ENCODE data around the gene INPP5D.
A peak's percentile ranks its signal among the peaks of the same experiment; 100 is the strongest.
"Not testable (repeated sequence)": the region's sequence is repeated elsewhere in the genome, so short reads cannot be mapped to it uniquely, and the experiment has no call there.

The INPP5D gene

DNA sequence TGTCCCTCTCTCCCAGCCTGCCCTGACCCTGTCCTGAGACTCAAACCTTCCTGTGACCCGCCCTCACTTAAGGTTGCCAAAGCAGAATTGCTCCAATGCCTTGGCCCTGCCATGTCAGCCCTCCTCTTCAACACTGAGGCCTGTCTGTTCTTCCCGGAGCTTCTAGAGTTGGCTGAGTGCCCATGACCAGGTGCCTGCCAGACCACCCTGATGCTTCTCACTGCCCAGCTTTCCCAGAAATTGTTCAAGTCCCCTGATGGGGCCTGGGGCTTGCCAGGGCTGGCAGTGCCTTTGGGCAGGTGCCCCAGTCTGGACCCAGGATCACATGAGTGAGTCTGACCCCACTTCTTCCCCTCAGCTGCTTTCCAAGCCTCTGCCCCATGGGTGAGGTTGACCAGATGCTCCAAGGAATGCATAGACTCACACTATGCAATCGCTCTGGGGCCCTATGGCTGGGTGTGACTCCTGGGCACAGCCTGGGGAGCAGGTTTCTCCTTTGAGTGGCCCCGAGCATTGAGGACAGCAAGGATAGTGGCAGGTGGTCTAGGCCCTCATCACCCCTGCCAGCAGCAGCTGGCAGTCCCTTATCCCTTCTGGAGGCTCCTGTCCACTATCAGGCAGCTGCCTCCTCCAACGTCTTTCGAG lies 3.1 kb upstream of the INPP5D start:
- no peak for DNase-seq

DNA sequence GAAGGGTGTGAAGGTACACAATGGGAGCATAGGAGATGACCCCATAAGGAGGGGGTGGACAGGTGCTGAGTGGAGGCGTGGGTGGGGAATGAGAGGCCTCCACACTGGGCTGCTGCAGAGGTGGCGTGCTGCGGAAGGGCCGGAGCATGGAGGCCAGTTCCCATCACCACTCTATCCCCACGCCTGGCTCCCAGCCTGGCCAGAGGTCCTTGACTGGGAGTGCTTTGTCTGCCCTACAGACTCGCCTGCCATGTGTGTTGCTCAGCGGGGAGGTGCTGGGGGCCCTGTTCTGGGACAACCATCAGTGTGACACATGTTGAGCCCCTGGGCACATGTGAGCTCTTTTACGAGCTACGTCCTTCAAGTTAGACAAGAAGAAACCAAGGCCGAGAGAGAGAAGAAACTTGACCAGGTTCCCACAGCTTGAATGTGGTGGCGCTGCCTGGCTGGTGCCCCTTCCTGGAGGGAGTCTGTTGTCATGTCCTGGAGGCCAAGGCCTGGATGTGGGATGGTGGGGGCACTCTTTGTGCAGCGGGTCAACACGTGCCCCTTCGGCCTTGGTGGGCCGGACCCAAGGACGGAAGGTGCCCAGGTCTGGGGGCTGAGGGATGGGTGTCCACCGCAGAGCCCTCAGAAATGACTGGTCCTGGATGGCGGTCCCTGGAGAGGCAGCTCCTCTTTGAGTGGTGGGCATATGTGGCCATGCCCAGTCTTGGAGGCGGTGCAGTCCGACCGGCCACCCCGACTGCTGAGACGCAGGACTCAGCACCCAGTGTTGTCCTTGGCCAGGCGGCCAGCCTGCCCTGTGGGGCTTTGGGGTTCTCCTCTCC lies 1.2 kb upstream of the INPP5D start:
- DNase-seq = no peak

DNA sequence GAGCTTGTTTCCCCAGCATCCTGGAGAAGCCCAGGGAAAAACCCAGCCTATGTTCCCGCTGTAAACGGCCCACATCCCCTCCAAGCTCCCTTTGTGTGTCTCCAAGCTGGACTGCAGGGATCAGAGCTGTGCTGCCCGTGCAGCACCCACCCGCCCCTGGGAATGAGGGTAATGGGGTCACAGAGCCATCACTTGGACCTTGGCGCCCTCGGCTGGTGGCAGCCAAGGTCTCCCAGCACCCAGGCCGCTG lies 670 bp upstream of the INPP5D start:
- DNase-seq = no peak

DNA sequence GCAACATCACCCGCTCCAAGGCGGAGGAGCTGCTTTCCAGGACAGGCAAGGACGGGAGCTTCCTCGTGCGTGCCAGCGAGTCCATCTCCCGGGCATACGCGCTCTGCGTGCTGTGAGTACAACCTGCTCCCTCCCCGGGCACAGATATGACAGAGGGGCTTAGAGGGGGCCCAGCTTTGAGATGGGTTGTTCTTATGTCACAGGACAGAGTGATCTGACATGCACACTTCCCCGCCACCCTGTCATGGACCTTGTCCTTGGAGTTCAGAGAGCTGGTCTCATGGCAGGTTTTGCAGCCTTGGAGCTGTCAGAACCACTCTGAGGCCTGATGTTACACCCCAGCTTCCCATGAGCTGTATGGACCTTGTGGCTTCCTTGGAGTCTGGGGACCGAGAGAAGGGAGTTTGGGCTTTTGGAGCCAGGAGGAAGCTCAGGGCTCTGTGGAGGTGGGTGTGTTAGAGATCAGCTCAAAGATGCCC lies 398 bp downstream of the INPP5D start:
- no peak for DNase-seq

DNA sequence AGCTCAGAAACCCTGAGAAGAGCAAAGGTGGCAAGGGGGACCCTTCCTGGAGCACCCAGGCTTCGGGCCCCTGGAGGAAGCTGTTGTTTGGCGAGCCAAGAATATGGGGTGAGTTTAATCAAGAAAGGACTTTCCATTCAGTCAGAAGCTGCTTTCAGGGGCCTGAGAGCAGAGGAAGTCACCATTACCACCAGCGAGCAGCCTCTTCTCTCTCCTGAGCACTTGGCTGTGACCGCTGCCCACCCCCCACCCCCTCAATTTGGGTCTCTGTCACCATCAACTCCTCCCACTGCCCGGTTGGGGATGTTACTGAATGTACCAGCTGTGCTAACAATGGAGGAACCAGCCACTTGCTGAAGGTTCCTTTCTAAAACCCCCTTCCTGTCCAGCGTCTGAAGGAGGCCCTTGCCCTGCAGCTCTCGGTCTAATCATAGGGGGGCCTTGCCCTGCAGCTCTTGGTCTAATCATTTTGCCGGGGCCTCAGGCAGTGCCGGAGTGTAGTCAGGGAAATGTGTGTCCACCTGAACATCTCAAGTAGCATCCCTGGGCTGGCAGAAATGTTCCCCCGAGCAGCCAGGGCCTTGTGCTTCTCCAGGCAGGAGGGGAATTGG lies 943 bp downstream of the INPP5D start:
- peak; percentile 59 for DNase-seq

DNA sequence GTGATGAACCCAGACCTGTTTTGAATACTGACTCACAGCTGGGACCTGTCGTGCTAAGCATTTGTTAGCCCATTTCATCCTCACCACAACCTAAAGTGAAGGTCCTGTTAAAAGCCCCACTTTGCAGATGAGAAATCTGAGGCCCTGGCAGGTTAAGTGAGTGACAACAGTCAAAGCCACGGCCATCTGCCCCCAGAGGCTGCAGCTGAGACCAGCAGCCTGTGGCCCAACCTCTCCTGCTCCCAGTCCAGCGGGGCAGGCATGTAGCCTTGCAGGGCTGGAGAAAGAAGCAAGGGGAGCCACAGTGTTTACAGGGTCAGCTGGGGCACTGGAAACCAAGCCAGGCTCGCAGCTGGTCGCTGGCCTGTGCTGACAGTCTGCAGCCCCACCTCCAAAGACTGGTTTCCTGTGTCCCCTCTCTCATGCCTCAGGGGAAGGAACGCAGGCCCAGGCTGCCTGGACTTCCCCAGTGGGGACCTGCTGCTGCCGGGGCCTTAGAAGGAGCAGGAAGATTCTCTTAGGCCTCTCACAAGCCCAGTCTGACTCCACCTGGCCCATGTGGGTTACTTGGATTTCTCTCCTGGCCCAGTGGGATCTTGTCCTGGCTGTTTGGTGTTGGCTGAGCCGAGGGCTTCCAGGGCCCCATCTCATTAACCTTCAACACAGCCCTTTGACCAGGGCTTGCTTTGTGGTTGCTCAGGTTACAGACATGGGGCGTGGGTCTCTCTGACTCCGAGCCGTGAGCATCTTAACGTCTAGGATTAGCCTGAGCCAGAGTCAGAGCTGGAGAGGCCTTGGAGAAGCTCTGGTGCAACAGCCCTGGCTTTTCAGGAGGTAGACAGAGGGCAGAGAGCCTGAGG lies 1.7 kb downstream of the INPP5D start:
- peak; percentile 47 for DNase-seq

DNA sequence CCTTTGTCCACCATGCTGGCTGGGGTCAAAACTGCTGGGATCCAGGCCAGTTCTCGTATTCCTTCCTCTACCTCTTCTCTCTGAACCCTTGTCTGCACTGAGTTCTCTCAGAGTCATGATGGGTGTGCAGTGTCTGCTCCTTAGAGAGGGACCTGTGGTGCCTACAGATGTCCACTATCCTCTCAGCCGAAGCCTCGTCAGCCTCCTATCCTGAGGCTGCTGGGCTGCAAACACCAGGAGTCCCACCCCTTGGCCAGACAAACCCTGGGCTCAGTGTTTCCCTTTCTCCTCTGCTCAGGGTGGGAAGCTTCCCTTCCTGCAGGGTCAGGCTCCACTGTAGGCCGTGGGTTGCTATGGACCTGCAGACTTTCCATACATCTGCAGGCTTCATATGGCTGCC lies 2.3 kb downstream of the INPP5D start:
- DNase-seq = no peak

DNA sequence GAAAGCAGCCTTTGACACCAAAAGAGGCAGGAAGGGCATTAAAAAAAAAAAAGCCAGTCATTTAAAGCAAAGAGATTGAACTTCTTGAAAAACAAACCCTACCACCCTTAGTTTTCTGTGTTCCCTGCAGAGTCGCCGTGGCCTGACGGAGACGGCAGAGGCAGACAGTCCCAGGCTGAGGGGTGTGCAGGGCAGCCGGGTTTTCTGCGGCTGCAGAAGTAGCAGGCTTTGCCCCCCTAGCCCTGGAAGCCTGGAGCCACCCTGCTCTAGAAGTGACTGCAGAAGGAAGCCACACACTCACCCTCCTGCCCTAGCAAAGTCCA lies 2.8 kb downstream of the INPP5D start:
- no peak for DNase-seq

DNA sequence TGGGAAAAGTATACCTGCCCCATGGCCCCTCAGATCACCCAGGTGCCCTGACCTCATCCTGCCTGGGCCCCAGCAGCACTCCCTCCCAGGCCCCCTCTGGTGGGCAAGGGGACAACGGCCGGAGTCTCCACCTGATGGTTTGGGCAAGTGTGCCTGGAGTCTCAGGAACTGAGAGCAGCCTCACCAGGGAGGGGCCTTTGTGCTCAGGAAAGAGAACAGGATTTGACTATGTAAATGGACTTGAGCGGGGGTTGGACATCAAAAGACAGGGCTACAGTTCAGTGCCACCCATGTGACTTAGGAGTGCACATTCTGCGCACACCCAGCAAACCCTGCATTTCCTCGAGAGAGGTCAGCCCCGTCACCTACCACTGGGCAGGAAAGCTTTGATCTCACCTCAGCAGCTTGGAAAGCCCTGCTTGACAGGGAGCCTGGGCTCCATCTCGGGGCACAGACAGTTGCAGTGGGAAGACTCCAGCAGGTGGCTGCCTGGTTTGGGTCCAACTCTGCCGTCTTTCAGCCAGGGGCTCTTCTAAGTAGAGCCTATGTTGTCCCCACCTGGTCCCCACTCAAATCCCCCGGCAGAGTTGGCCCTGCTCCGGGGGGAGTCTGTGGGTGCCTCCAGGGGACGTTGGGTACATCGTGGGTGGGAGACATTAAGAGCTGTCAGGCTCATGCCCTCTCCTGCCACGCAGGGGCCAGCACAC lies 3.3 kb downstream of the INPP5D start:
- peak; percentile 33 for DNase-seq

DNA sequence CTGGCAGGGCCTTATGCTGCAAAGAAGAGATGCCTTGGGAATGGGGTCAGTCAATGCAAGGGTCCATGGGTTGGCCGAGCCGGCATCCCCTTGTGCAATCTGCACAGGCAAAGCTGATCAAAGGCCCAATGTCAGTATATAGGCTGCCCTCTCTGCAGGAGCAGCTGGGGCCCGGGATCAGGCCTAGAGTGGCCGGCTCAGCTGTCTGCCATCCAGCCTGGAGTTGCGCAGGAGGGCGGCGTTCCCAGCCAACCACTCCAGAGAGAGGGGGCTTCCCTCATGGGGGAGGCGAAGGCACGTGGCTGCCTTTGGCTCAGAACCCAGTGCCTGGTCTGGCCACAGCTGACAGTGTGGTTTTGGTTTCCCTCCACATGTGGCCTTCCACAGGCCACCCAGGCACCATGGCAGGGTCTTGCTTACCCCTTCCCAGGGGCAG lies 3.9 kb downstream of the INPP5D start:
- DNase-seq = no peak

DNA sequence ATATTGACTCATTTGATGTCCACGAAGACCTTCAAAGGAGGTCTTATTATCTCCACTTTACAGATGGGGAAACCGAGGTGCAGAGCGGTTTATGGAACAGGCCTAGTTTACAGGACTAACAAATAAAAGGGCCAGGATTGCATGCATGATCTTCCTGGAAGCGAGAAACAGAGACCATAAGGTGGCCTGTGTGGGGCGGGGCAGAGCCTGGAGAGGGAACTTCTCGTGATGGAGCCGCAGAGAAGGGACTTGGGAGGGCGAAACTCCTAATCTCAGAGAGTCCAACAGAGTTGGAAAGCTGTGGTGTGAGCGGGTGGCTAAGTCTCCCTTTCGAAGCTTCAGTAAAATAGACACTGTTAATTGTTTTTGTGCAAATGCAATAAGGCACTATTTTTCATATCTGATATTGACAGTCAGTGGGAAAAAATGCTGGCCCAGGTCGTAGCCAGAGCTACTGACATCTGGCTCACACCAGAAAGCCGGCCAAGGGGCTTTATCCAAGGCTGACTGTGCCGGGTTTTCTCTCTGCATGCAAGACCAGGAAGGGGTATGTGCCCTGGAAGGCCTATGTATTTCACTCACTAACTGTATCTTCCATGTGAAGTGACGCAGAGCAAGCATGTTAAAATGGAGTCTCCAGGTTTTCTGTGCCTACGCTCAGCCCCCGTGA lies 4.5 kb downstream of the INPP5D start:
- DNase-seq = no peak

DNA sequence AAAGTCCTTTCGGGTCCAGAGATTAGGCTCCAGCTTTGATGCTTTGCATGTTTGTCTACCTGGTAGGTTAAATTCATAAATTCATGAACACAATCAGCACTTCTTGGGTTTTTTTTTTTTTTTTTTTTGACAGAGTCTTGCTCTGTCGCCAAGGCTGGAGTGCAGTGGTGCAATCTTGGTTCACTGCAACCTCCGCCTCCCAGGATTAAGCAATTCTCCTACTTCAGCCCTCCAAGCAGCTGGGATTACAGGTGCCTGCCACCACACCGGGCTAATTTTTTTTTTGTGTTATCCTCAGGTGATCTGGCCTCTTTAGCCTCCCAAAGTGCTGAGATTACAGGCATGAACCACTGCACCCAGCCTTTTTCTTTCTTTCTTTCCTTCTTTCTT lies 5.1 kb downstream of the INPP5D start:
- not testable (repeated sequence) for DNase-seq

DNA sequence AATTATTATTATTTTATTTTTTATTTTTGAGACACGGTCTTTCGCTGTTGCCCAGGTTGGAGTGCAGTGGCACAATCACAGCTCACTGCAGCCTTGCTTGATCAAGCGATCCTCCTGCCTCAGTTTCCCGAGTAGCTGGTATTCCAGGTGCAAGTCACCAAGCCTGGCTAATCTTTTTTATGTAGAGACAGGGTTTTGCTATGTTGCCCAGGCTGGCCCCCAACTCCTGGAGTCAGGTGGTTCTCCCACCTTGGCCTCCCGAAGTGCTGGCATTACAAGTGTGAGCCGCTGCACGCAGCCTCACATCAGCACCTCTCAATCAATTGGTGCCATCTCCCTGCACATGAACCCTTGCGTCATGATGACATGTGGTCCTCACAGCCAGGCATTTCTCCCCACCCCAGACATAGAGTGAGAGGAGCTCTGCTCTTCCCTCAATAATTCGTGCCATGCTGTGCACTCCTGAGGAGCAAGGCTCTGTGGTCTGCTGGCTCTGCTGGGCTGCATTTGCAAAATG lies 5.9 kb downstream of the INPP5D start:
- no peak for DNase-seq

DNA sequence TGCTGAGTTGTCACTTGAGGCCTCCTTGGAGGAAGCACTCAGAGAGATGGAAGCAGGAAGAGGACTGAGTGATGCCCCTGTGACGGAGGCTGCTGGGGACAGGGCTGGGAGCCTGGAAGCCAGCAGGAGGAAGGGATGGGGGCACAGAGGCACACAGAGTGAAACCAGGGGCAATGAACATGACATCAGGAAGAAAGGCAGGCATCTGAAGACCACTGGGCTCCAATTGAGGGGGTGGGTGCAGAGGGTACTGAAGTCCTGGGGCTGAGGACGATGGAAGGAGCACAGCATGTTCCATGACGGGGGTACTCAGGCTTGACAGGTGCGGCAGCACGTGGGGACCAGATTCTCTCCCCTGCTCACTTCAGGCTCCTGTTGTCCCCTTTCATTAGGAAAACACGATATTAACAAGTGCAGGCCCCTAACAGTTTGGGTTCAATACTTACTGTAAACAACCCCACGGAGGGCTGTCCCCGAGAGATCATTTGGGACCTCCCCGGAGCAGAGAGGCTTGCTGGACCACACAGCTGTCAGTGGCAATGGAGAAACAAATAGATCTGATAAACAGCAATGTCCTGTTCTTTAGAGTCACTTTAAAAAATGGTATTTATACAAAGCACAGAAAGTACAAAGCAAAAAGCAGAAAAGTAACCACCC lies 8.7 kb downstream of the INPP5D start:
- DNase-seq = no peak

DNA sequence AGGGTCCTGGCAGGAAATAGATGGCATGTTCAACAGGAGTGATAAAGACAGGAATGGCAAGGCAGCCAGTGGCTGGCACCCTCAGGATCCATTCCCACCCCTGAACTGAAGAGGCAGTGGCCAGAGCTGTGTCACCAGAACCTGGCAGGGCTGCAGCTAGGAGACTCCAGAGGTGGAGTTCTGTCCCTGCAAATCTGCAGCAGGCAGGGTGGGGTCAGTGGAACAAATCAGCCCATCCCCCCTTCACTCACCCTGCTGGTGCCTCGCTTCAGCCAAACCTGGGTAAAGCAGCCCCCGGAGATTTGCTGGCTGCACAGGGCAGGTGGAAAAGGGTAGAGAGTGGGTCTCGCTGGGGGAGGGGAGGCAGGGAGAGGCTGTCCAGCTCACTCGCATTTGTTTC lies 12.7 kb downstream of the INPP5D start:
- DNase-seq = no peak

DNA sequence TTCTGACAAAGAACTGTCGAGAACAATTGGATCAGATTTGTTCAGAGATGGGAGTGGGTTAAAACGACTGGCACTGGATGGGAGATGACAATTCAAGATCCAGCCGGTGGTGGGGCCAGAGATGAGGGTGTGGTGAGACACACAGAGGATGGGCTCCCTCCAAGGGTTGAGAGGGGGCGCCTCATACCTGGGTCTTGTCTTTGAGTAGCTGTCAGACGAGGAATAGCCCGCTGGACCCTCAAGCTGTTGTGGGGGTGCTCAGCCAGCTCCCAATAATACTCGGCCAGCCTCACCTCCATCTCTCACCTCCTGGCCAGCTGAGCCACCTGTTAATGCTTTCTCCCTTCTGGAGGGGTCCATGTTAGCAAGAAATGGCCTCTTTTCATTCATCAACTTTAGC lies 14.0 kb downstream of the INPP5D start:
- no peak for DNase-seq

DNA sequence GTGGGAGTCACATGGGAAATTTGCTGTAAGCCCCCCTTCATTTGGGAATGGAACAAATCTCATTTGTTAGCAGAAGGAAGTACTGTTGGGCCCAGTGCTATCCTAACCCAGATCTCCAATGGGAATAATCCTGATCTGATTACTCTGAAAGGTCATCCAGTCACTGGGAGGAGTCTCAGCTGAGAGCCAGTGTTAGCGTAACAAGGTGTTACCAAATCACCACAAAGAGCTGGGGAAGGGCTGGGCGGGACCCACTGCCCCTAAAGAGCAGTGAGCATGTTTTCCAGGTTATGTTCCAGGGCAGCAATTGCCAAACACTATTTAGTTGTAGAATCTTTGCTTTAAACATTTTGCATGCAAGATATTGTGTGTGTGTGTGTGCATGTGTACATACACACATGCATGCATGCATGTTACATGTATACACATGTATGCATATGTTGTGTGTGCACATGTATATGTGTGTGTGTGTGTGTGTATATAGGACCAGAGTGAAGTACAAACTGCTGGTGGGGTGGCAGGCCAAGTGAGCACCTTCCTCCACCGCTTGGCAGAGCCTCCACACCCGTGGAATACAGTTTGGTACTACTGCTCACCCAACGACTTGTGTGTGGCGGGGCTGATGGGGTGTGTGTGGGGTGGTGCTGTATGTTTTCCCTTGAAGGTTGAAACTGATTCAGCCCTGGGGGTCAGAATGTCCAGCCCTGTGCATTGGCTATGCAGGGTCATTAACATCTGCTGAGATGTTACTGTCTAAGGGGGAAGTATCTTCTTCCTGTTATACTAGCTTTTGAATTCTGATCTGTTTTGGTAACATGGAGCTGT lies 15.2 kb downstream of the INPP5D start:
- DNase-seq = peak; percentile 35

DNA sequence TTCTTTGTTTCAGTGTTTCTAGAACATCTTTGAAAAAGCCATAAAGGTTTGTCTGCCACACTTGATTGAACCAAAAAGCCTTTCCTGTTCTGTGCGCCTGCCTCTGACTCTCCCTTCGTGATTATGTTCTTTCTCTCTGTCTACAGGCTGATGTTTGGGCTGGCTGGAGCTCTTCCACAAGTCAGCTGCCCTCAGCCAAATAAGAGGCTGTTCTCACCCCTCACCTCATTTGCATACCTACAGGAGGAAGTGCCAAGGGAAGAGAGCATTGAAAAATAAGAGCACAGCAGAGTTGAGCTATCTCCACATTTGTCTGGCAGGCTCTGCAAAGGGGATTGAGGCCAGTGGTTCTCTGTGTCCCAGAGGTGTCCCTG lies 15.8 kb downstream of the INPP5D start:
- peak; percentile 58 for DNase-seq

DNA sequence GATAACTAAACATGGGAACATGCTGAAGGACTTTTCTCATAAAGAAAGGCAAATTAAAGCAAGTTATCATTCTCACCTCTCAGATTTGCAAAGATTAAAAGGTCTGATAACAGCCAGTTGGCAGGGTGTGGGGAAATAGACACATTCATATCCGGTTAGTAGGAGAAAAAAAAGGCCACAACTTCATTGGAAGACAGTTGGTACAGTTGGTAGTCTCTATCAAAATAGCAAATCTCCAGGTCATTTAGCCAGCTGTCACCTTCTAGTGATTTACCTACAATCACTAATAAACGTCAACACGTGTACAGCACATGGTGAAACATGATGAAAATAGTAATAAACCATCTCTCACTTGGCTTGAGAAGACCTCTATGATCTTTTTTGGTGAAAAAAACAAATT lies 16.6 kb downstream of the INPP5D start:
- DNase-seq = no peak

DNA sequence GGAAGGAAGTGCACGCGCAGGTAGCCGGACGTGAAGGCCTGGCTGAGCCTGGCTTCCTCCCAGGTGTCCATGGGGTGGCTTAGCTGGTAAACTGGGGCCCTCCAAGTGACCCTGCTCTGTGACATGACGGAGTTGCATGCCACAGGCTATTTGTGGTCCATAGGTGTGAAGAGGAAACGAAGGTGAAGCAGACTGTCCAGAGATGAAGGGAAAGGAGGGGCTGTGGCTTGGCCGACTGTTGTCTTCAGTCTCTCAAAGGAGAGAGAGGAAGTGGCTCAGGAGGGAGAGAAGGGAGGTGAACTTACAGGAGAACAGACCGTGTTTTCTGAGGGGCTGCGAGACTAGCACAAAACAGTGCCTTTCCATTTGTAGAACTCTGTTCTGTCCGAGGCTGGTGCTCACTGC lies 19.3 kb downstream of the INPP5D start:
- no peak for DNase-seq

All from suppressor macrophage treated with lipopolysaccharide for 4 hours (primary cell).